ENCODE data around the gene MLYCD.
A peak's percentile ranks its signal among the peaks of the same experiment; 100 is the strongest.

The MLYCD gene

DNA sequence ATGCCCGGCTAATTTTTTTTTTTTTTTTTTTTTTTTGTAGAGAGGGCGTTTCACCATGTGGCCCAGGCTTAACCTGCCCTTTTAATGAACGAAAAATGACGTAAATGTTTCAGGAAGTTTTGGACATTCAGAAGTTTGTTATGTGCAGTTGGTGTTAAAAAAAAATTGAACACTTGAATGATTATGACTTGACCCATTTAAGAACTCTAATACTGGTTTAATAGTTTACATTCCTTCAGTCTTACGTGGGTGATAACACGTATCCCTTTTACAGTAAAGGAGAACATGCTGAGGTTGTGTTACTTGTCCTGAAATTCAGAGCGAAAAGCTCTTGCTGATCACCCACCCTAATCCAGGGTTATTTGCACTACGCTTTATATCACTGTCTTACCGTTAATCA is 1.7 kb downstream of the MLYCD start:
- DNase-seq, result no peak

DNA sequence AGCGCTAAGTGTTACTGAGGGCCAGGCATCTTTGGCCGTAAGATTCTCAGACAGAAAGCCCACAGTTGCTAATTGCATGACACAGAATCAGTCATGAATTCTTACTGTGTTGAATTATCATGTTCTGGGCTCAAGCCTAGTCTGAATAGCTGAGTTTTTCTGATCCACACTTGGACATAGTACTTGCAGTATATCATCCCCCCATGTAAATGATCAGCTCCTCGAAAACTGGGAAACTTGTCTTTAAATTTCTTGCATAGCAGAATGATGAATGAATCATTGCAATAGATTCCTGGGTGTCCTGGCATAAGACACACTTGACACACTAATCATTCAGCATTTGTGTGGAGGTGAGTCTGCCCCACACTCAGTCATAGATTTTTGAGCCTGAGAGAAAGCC is 2.2 kb downstream of the MLYCD start:
- DNase-seq, result no peak

DNA sequence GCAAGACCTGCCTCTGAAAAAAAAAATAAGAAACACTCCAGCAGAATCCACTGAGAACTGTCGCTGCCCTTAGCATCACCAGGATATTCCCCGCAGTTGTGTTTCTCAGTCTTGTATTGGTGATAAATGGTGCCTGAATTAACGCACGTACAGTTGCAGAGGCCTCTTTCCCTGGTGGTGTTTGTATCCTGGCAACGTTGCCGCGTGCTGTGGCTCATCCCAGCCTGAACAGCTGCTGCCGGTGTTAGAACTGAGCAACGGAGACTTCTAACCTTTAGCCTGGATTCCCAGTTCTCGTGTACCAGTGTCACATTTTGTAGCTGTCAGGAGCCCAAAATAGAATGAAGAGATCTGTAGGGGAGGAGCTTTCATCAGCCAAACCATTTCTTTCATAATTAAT is 4.8 kb downstream of the MLYCD start:
- no peak for DNase-seq

DNA sequence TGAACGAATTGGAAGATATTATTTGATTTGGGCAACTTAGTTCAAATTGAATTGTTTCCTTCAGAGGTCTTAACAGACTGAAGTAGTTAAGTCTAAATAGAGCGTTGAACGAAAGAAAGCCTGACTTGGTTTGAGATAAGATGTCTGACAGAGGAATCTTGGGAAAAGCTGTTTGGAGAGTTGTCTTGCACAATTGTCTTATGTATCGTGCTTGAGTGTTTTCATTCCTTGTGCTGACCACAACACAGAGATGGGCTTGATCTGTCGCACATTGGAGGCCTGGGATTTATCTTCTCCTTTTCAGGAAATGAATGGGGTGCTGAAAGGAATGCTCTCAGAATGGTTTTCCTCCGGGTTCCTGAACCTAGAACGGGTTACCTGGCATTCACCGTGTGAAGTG is 7.8 kb downstream of the MLYCD start:
- DNase-seq, result no peak

DNA sequence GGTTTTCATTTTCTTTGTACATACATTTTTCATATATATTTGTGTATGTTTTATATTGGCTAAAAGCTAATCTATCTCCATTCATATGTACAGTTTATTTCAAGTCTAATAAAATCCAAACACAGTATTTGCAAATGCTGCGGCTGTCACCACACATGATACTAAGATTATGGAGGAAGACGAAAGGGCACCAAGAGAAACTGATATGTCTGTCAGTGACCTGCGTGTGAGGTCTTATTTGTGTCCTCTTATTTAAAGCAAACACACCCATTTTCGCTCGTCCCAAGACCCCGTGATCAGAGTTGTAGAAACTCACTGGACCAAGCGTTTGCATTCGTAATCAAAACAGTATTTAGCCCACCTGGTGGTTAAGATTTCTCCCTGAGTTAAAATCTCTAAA is 8.2 kb downstream of the MLYCD start:
- no peak for DNase-seq

DNA sequence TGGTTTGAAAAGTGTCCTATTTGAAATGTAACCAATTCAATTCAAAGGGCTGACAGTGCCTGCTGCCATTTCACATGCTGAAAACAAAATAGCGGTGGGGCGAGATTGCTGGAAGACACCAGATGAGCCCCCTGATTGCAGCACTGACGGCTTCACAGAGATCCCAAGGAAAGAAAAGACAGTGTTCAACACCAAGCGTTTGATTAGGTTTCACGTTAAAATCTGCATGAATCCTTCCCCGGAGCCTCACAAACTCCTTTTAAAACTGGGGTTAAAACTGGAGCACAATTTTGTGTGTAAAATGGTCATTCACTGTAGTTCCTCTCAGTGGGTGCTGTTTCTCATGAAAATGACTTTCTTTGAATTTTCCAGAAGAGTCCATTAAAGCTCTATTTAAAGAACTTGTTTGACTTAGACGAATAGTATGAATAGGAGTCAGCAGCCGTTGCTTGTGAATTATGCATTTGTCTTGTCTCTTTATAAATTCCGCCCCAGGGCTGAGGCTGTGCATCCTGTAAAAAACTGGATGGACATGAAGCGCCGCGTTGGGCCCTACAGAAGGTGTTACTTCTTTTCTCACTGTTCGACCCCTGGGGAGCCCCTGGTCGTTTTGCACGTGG is 8.8 kb downstream of the MLYCD start:
- no peak for DNase-seq

DNA sequence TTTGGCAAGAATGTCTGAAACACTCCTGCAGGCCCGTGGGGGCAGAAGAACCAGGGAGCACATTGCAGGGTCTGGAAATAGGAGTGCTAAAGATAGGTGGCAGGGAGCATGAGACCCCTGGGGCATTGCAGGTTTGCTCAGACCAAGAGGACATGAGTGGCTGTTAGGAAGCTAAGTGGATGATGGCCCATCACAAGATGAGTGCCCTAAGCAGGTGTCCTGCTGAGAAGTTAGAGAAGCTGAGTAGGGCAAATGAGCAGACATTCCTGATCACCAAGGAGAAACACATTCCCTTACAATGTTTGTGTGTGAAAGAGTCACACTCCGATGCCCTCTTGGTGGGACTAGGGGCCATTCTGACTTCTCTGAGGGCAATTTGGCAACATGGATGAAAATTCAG is 9.9 kb downstream of the MLYCD start:
- no peak for DNase-seq

DNA sequence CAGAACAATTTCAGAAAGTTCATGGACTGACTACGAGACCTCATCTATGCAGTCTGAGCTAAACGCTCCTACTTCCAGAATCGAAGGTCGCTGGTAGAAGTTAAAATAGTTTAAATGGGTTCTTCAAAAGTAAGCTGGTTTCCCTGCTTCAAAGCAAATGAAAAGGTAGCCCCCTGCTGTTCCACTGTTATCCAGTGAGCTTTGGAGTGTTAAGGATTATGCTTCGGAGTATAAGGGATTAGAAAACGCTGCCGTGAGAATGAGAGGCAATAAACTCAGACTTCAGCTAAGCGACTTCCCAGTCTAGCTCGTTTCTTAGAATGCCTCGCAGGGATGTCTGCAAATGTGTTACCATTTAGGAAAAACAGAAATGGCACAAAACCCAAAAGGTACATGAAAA is 12.4 kb downstream of the MLYCD start:
- DNase-seq, result no peak

DNA sequence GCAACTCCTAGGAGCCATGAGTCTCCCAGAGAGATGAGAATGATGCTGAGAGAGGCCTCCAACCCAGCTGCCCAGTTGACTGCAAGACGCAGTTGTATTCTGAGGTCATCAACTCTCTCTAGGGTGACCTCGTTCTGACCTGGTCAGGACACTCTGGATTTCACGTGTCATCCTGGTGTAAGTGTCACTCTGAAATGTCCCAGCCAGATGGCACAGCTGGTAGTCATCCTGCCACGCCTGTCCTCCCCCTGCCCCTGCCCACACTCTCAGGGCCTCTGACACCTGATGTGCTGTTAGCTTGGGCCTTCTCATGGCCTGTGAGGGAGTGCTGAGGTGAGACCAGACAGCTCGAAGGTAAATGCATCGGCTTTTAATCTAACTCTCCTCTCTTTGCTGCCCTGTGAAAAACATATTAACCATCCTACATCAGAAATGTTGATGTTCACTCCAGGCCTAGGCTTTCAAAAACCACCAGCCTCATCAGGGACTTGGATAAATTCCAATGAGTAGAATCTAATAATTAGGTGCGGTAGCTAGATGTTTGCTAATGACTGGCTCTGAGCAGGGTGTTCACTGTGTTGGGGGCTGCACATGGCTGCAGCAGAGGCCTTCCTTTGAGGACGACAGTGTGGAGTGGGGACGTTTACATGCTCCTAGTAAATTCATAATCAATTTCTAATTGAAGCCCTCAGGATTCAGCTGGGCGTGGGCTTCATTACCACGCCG is 13.8 kb downstream of the MLYCD start:
- DNase-seq, result no peak

DNA sequence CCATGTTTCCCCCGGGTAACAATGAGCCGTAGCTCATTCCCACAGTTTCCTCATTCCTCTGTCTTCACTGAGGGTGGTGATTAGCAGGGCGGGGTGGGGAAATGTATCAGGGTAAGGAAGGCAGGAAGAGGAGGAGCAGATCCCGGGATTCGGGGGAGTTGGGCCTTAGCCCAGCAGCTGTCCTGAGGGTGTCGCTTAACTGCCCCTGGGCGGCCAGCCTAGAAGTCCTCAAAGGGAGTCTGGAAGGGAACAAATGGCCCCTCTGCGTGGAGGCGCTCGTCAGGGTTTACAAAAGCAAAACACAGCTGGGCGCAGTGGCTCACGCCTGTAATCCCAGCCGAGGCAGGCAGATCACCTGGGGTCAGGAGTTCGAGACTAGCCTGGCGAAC is 14.3 kb downstream of the MLYCD start:
- no peak for DNase-seq

DNA sequence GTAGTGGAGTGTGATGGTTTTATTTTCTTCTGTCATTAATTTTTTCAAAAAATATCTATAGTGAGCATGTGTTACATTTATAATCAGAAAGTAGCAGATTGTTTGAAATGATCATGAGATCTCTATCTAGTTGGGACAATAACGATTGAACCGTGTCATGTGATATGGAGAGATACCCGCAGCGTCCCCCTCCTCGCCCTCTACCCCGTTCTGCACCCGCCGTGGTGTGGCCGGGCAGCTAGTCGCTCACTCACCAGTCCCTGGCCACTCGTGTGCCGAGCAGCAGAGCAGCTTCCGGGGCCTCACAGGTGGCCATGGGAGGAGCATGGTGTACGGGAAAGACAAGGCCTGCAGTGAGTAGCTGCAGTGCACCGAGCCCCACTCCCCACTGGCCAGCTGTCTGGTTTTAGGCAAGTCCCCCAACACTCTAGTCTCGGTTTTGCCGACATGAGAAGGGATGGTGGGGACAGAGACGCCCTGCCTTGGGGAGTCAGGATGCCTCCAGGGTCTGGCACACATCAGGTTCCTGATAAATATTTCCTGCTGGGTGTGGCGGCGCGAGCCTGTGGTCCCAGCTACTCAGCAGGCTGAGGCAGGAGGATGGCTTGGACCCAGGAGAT is 15.3 kb downstream of the MLYCD start:
- DNase-seq, result no peak

DNA sequence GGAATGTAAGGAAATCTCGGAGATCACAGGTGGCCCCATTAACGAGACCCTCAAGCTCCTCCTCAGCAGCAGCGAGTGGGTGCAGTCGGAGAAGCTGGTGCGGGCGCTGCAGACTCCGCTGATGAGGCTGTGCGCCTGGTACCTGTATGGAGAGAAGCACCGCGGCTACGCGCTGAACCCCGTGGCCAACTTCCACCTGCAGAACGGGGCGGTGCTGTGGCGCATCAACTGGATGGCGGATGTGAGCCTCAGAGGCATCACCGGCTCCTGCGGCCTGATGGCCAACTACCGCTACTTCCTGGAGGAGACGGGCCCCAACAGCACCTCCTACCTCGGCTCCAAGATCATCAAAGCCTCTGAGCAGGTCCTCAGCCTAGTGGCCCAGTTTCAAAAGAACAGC is 16.2 kb downstream of the MLYCD start:
- DNase-seq, result no peak

DNA sequence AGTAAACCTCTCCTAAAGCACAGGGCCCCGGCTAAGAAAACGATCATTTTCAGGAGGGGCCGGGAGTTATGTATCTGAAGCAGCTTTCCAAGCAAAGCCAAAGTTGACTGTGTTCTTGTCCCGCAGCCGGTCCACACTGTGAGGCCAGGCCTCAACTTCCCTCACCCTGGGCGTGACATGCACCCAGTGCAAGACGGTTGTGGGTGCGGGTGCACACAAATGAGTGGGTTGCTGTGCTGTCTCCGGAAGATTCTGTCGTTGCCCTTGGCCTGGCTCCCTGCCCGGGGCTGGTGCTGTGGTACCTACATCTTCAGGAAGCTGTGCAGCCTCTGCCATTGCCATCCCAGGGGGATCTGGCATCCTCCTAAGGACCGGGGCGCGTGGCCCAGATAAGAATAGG is 16.6 kb downstream of the MLYCD start:
- no peak for DNase-seq

DNA sequence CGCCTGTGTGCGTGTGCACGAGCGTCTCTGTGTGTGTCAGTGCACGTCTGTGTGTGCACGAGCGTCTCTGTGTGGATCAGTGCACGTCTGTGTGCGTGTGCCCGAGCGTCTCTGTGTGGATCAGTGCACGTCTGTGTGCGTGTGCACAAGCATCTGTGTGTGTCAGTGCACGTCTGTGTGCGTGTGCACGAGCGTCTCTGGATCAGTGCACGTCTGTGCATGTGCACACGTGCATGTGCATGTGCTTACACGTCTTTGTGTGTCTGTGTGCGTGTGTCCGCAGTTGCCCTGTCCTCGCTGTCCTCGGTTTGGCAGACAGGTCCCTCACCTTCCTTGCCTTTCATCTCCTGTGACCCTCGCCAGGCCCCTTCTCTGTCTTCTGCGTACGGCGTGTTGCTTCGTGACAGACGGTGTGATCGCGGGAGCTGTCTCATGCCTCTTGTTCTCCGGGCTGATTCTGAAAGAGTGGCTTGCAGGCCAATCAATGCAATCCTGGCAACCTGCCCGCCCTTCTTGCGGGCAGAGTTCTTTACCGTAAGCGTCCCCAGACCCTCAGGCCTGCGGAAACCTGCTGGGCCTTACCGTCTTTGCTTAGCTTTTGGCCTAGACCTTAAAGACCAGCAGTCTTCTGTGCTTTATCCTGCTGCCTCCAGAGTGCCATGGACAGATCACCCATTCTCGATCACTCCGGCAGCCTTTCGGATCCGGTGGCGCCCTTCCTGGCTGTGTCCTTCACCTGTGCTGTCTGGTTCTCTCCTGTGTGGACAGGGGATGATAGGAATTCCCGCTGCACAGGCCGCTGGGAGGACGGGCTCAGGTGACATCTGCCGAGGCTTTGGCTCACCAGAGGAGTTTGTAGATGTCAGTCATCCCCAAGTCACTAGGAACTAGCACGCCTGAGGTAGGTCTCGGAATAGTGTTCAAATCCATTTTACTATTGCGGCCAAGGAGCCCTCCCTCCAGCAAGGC is 18.5 kb downstream of the MLYCD start:
- no peak for DNase-seq

DNA sequence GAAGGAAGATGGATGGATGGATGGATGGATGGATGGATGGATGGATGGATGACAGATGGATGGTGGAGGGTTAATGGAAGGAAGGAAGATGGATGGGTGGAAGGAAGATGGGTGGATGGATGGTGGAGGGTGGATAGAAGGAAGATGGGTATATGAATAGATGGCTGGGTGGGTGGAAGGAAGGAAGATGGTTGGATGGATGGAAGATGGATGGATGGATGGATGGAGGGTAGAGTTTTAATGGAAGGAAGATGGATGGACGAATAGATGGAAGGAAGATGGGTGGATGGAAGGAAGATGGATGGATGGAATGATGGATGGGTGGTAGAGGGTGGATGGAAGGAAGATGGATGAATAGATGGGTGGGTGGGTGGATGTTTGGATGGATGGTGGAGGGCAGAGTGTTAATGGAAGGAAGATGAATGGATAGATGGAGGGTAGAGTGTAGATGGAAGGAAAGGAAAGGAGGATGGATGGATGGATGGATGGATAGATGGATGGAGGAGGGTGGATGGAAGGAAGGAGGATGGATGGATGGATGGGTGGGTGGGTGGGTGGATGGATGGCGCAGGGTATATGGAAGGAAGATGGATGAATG is 22.1 kb downstream of the MLYCD start:
- DNase-seq, result no peak

DNA sequence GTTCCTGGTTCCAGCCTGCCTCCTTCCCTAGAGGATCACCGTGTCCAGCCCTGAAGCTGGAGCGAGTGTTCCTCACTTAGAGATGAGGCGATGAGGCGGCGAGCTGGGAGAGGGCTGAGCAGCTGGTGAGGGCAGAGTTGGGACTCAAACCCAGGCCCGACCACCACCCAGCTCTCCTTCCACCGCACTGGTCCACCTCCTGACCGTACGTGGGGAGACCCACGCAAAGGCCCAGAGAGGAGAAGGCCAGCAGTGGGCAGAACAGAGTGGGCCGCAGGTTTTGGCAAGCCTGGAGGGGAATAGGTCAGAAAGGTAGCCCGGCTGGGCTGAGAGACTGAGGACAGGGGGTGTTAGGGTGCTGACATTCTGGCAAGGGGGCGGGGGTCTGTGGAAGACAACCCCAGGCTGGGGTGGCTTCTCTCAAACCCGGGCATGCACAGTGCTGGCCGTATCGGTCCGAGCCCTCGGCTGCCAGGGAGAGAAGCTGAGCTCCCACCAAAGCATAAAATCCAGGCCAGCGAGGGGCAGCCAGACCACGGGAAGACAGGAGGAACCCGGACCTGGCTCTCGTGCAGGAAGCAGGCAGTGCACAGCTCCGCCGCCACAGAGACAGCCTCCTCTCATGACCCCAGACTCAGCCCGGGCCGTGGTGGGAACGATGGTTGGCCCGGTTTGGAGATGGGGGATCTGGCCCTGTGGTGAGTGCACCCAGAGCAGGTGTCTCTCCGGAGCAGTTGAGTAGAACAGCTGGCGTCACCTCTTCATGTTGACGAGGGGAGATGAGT is 24.9 kb downstream of the MLYCD start:
- no peak for DNase-seq

DNA sequence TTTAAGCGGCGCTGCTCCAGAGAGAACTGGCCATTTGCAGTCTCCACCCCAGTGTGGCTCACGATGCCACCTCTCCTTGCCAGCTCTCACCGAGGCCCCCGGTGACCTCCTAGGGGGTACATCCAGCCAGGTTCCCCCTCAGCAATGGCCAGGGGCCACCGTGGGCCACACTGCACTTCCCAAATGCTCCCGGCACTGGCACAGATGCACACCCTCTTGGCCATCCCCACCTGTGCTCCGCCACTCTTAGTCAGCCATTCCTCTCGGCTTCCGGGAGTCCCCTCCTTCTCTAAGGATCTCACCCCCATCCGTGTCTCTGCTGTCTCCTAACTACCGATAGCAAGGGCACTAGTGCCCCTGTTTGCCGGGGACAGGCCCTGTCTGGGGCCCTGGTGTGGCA is 25.8 kb downstream of the MLYCD start:
- no peak for DNase-seq

DNA sequence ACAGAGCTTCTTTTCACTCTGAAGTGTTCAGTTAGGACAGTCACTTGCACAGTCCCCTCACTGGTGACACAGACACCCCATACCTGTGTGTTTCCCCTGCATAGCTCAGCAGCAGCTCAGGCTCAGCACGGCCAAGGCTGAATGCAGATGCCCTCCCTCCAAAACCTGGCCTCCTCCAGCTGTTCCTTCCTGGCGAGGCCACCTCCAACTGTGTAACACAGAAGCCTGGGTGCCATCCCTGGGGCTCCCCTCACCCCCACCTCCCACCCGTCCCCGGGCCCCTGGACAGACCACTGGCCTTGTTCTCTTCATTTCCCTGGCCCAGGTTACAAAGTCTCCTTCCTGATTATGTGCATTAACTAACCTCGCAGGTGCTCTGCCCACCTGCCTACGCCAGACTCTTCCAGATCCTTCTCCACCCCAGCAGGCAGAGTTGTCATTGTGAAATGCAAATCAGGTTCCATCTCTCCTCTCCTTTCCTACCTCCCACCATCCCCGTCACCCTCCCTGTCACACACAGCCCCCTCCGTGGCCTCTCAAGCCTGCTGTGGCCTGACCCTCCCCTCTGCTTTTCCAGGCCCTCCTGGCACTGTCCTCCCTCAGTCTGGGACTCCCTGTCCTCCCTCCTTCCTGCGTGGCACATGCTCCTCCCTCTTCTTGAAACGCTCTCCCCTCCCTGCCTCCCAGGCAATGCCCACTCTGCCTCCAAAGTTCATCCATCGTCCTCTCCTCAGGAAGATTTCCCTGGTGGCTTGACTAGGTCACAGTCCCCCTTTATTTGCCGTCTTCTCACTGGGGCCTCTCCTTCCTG is 26.4 kb downstream of the MLYCD start:
- no peak for DNase-seq

DNA sequence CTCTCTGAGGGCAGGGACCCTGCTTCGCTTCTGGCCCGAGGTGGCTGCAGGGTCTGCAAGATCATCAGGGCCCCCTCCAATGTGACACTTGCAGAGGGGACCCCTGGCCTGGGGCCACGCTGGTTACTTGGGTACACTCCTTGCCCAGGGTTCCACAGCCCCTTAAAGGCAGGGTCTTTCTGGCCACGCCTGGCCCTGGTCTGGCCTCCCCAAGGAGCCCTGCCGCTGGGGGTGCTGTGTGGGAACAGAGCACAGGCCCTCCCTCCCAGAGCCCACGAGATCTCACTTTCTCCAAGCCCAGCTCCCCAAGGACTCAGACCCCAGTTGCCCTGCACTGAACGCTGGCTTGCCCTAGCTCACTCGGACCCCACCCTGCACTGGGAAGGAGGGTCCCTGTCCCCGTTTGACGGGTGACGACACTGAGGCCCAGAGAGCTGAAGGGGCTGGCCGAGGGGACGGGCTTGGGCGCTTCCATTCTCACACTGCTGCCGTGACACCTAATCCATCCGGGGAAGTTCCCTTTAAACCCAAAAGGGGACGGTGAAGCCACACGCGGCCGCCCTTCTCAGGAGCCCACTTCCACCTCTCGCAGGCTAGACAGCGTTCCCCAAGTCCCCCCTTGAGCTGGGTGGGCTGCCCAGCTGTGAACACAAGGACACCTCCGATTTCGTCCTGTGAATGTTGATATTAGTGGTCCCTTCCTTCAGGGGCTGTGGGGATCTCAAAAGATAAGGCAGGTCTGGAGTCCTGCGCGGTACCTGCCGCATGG is 27.2 kb downstream of the MLYCD start:
- no peak for DNase-seq

DNA sequence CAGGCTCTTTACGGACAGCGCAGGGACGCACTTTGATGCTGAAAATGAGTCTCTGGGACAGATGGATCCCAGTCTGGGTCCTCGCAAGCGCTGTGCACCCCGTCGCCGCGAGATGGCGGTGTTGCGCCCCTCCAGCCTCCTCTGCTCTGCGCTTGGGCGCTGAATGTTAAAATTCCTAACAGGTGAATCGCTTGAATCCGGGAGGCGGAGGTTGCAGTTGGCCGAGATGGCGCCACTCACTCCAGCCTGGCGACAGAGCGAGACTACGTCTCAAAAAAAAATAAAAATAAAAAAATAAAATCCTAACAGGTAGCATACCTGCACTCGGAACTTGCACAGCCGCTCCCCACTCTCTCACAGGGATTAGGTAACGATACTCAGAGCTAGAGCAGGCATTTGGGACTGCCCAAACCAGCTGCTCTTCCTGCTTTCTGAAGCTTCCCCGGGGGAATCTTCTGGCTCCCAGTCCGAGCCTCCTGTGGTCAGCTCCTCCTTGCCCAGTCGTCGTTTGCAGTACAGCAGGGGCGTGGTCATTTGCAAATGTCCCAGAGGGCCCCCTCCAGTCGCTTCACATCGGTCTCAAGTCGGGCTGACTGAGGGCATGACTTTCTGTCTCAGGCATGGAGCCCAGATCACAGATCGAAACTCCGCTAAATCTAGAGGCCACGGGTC is 27.9 kb downstream of the MLYCD start:
- peak in 1 of 2 donors; percentile 14 for DNase-seq
